ENCODE results near the gene PDE3B. TPM values are rescaled to one million over a fixed set of nuclear protein-coding genes. Genes with fewer than 3 reads are reported as not detected.

Gene PDE3B
- total and polyA plus RNA-seq, 2 of the 4 experiments (the other 2 are of a cell fraction) = 0.21 to 1.3 TPM

- BruUV-seq (replicated peaks) = no TSS peak
- Histone ChIP-seq H3K79me1 (ENCODE audit: low read depth in 1 of 2, low read length in 2 of 2) (no peaks in the 10 kb centered on the region), H3K9me1 (ENCODE audit: insufficient read depth, low read length) (no peaks in the 10 kb centered on the region), H2AK9ac (replicated peaks; ENCODE audit: low read depth, low read length, poor library complexity) (no peak overlapping the region), H3K9ac (ENCODE audit: low read depth, low read length) (no peak overlapping the region), H3K56ac (ENCODE audit: extremely low read depth, insufficient read depth, low read length) (no peak overlapping the region), H3K4ac (ENCODE audit: low read depth, low read length) (no peak overlapping the region), H3K18ac (ENCODE audit: low read depth, low read length) (no peak overlapping the region), H3K9me3 (ENCODE audit: control insufficient read depth, insufficient read depth, low read length) (no peaks in the 10 kb centered on the region), H2AFZ (replicated peaks; ENCODE audit: low read length, poor library complexity) (no peak overlapping the region), H3K4me3 (ENCODE audit: insufficient read depth, low read depth, low read length) (no peak overlapping the region), H3K4me2 (ENCODE audit: low read depth, low read length) (no peak overlapping the region), H3K4me1 (ENCODE audit: control insufficient read depth, insufficient read depth, low read length) (no peaks in the 10 kb centered on the region), H4K91ac (ENCODE audit: insufficient read depth, low read depth, low read length) (no peak overlapping the region), H4K8ac (ENCODE audit: low read depth in 2 of 2, low read length in 2 of 2) (no peak overlapping the region), H3K27ac (ENCODE audit: insufficient read depth, low read length) (no peak overlapping the region), H4K20me1 (ENCODE audit: insufficient read depth, low read length) (no peaks in the 10 kb centered on the region), H3K14ac (replicated peaks; ENCODE audit: low read depth, low read length) (no peak overlapping the region), H2BK5ac (ENCODE audit: low read depth, low read length, poor library complexity, severe bottlenecking) (no peak overlapping the region), H4K5ac (ENCODE audit: low read depth, low read length) (no peak overlapping the region), H3K27me3 (ENCODE audit: control insufficient read depth, insufficient read depth, low read length) (no peaks in the 10 kb centered on the region), H2BK20ac (ENCODE audit: low read depth, low read length) (no peak overlapping the region), H2AK5ac (ENCODE audit: low read depth, low read length) (no peak overlapping the region), H3K23ac (ENCODE audit: low read depth, low read length) (no peak overlapping the region), H2BK15ac (ENCODE audit: low read depth, low read length) (no peak overlapping the region), H2BK120ac (ENCODE audit: low read depth, low read length) (no peak overlapping the region), H3K36me3 (ENCODE audit: control insufficient read depth, insufficient read depth, low read length) (no peaks in the 10 kb centered on the region)
- DNase-seq (no peak), ATAC-seq (ENCODE audit: low read depth) (no peak)
- CTCF ChIA-PET = interaction anchor here (0.7 to 1.1 kb wide), 2 partner anchors 21 to 1943 kb away, joined by 4 read pairs; no protein-coding TSS in a partner anchor
- no CpG with 5 or more reads among the region's 2 CpGs for WGBS, 2 experiments (ENCODE audit: extremely low coverage in 2 of 2, insufficient read length in 1 of 2)
- intact Hi-C loops (cut with micrococcal nuclease) = no loop called here
- dilution Hi-C loops (cut with HindIII; ENCODE audit: low sequenced_read_pairs, unreplicated experiment) = no loop called here
- in situ Hi-C loops (cut with MboI; ENCODE audit: low sequenced_read_pairs) = no loop called here
- TF ChIP-seq RFX5 (IDR thresholded peaks at IDR 0.05; ENCODE audit: low read depth, low read length) (no peak), POLR2A (IDR thresholded peaks at IDR 0.05; ENCODE audit: low read depth, low read length) (no peak), CEBPB (IDR thresholded peaks at IDR 0.05; ENCODE audit: low read depth, low read length) (no peak), FOS (IDR thresholded peaks at IDR 0.05; ENCODE audit: low read depth, low read length) (no peak), RAD21 (IDR thresholded peaks at IDR 0.05; ENCODE audit: low read length) (no peak), BHLHE40 (IDR thresholded peaks at IDR 0.05; ENCODE audit: low read depth, low read length) (no peak), CTCF (conservative IDR thresholded peaks at IDR 0.05; ENCODE audit: low read depth, low read length) (no peak), MAFK (IDR thresholded peaks at IDR 0.05; ENCODE audit: low read depth, low read length) (no peak), RCOR1 (IDR thresholded peaks at IDR 0.05; ENCODE audit: insufficient replicate concordance, low read length) (no peak), MAZ (IDR thresholded peaks at IDR 0.05; ENCODE audit: borderline replicate concordance, low read depth, low read length) (no peak), MXI1 (IDR thresholded peaks at IDR 0.05; ENCODE audit: borderline replicate concordance, low read depth, low read length) (no peak), USF2 (IDR thresholded peaks at IDR 0.05; ENCODE audit: low read depth, low read length) (no peak), CHD1 (IDR thresholded peaks at IDR 0.05; ENCODE audit: low read depth, low read length) (no peak), NFE2L2 (IDR thresholded peaks at IDR 0.05; ENCODE audit: low read depth, low read length) (no peak), SMC3 (IDR thresholded peaks at IDR 0.05; ENCODE audit: low read depth, low read length) (no peak)
- TF ChIP-seq, protein P1, sequence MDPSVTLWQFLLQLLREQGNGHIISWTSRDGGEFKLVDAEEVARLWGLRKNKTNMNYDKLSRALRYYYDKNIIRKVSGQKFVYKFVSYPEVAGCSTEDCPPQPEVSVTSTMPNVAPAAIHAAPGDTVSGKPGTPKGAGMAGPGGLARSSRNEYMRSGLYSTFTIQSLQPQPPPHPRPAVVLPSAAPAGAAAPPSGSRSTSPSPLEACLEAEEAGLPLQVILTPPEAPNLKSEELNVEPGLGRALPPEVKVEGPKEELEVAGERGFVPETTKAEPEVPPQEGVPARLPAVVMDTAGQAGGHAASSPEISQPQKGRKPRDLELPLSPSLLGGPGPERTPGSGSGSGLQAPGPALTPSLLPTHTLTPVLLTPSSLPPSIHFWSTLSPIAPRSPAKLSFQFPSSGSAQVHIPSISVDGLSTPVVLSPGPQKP (IDR thresholded peaks at IDR 0.05; ENCODE audit: borderline replicate concordance, low read depth, low read length) = no peak
- POLR2A ChIA-PET (ENCODE audit: unreplicated experiment) = no interaction called here
Observed at GRCh38 chr11:14768526-14769188, 125.1 kb downstream of the PDE3B start.

Data from IMR-90 (cell line).